A673 (cell line): ENCODE results near the gene LDHAL6B. TPM values are rescaled to one million over a fixed set of nuclear protein-coding genes. Genes with fewer than 3 reads are reported as not detected.

Source experiments
- BruUV-seq: library from RNA; stranded (reverse); fragments of 400-500 nt; replicated peaks from 2 replicates; lab custom pipeline; 2021; lab: Mats Ljungman, UMichigan
- CTCF ChIA-PET: fragments of 300-600 bp; sonication (Branson Sonifier 250); formaldehyde crosslinking; loops from one replicate; lab custom pipeline; 2022; ENCODE audit warnings: antibody characterized with exemption; lab: Charles Lee
- POLR2A ChIA-PET: fragments of 300-600 bp; sonication (Branson Sonifier 250); formaldehyde crosslinking; loops from one replicate; lab custom pipeline; 2022; ENCODE audit warnings: antibody characterized with exemption; ENCODE audit not compliant: low non-redundant PET; lab: Charles Lee
- DNase-seq: peaks from one replicate; pipeline ENCODE4 v3.0.0-alpha.2; 2015; ENCODE audit warnings: low spot score
- H3K27ac ChIP-seq: fragments of 200-600 bp; sonication (generic); 2 replicates; pipeline ENCODE4 v1.5.1; 2016; ENCODE audit warnings: mixed run types, low read depth, mild to moderate bottlenecking, mixed read lengths, antibody characterized with exemption, low read length; ENCODE audit not compliant: poor library complexity, severe bottlenecking
- H3K27me3 ChIP-seq: fragments of 200-600 bp; sonication (generic); replicated peaks from 2 replicates; pipeline ENCODE4 v1.6.1; 2017; ENCODE audit warnings: mixed run types, low read depth, mild to moderate bottlenecking, mixed read lengths, antibody characterized with exemption, low read length; ENCODE audit not compliant: insufficient read depth, poor library complexity
- H3K36me3 ChIP-seq: fragments of 200-600 bp; sonication (generic); 2 replicates; pipeline ENCODE4 v1.6.1; 2016; ENCODE audit warnings: mixed run types, mild to moderate bottlenecking, mixed read lengths, antibody characterized with exemption, low read length; ENCODE audit not compliant: insufficient read depth, poor library complexity, severe bottlenecking
- H3K4me1 ChIP-seq: fragments of 200-600 bp; sonication (generic); 2 replicates; pipeline ENCODE4 v1.6.1; 2017; ENCODE audit warnings: mixed run types, mild to moderate bottlenecking, mixed read lengths, antibody characterized with exemption, low read length; ENCODE audit not compliant: insufficient read depth, poor library complexity, severe bottlenecking
- H3K4me3 ChIP-seq: fragments of 200-600 bp; sonication (generic); 2 replicates; pipeline ENCODE4 v1.5.1; 2016; ENCODE audit warnings: low read depth, mixed run types, mild to moderate bottlenecking, mixed read lengths, low read length; ENCODE audit not compliant: poor library complexity, severe bottlenecking
- H3K9me3 ChIP-seq: fragments of 200-600 bp; sonication (generic); 2 replicates; pipeline ENCODE4 v1.6.1; 2016; ENCODE audit warnings: mixed run types, low read depth, mild to moderate bottlenecking, mixed read lengths, antibody characterized with exemption, low read length; ENCODE audit not compliant: poor library complexity, severe bottlenecking
- EZH2 ChIP-seq: fragments of 200-600 bp; sonication (generic); IDR thresholded peaks from 2 replicates; pipeline ENCODE4 v1.6.1; 2017; ENCODE audit warnings: borderline replicate concordance, low read depth, mild to moderate bottlenecking, mixed read lengths, antibody characterized with exemption, low read length; ENCODE audit not compliant: poor library complexity, severe bottlenecking
- intact Hi-C: fragments of 100-400 bp; cut with micrococcal nuclease; formaldehyde crosslinking; loops from one replicate; pipeline ENCODE4 v1.10.0; 2022; ENCODE audit not compliant: unreplicated experiment
- total RNA-seq: library from RNA; stranded (reverse); gene quantifications from 2 replicates; pipeline ENCODE4 v1.2.3, GENCODE V29; 2021
- TF ChIP-seq, protein P1 (sequence below): fragments of 300-800, 200-600 bp; sonication (generic); conservative IDR thresholded peaks from 2 replicates; pipeline ENCODE4 v1.5.1; 2017; ENCODE audit warnings: low read depth, mild to moderate bottlenecking, antibody characterized with exemption, low read length, moderate library complexity, mixed read lengths

The LDHAL6B gene
- total RNA-seq, 1 experiment from 2014 or later = not detected

GRCh38 chr15:59247364-59247763 is 40.7 kb downstream of the LDHAL6B start:
- H3K27ac ChIP-seq = no peak overlapping the region
- no TSS peak for BruUV-seq
- CTCF ChIA-PET = interaction anchor here (1.2 to 1.4 kb wide), 2 partner anchors 246 to 282 kb away, joined by 5 to 6 read pairs; no protein-coding TSS in a partner anchor
- H3K4me1 ChIP-seq = no peaks in the 10 kb centered on the region
- TF ChIP-seq, protein P1, sequence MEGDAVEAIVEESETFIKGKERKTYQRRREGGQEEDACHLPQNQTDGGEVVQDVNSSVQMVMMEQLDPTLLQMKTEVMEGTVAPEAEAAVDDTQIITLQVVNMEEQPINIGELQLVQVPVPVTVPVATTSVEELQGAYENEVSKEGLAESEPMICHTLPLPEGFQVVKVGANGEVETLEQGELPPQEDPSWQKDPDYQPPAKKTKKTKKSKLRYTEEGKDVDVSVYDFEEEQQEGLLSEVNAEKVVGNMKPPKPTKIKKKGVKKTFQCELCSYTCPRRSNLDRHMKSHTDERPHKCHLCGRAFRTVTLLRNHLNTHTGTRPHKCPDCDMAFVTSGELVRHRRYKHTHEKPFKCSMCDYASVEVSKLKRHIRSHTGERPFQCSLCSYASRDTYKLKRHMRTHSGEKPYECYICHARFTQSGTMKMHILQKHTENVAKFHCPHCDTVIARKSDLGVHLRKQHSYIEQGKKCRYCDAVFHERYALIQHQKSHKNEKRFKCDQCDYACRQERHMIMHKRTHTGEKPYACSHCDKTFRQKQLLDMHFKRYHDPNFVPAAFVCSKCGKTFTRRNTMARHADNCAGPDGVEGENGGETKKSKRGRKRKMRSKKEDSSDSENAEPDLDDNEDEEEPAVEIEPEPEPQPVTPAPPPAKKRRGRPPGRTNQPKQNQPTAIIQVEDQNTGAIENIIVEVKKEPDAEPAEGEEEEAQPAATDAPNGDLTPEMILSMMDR = peak; percentile 71
- no peak for TF ChIP-seq EZH2
- H3K27me3 ChIP-seq = no peaks in the 10 kb centered on the region
- H3K36me3 ChIP-seq = no peaks in the 10 kb centered on the region
- H3K9me3 ChIP-seq = no peaks in the 10 kb centered on the region
- intact Hi-C loops = loop anchor here (2.0 kb wide), 1 partner anchor 245 kb away; no protein-coding TSS in a partner anchor
- peak; percentile 72 for DNase-seq
- POLR2A ChIA-PET = interaction anchor here (0.6 kb wide), 1 partner anchor 277 kb away, joined by 4 read pairs; no protein-coding TSS in a partner anchor
- H3K4me3 ChIP-seq = no peak overlapping the region

GRCh38 chr15:59249816-59250215 is 43.2 kb downstream of the LDHAL6B start:
- intact Hi-C loops = no loop called here
- H3K27me3 ChIP-seq = no peaks in the 10 kb centered on the region
- H3K9me3 ChIP-seq = no peaks in the 10 kb centered on the region
- no peaks in the 10 kb centered on the region for H3K4me1 ChIP-seq
- no TSS peak for BruUV-seq
- no peak for DNase-seq
- ChIA-PET POLR2A (no interaction called here), CTCF (no interaction called here)
- no peaks in the 10 kb centered on the region for H3K36me3 ChIP-seq
- TF ChIP-seq, protein P1 = no peak
- TF ChIP-seq EZH2 = no peak
- no peak overlapping the region for H3K27ac ChIP-seq
- no peak overlapping the region for H3K4me3 ChIP-seq

DNA sequence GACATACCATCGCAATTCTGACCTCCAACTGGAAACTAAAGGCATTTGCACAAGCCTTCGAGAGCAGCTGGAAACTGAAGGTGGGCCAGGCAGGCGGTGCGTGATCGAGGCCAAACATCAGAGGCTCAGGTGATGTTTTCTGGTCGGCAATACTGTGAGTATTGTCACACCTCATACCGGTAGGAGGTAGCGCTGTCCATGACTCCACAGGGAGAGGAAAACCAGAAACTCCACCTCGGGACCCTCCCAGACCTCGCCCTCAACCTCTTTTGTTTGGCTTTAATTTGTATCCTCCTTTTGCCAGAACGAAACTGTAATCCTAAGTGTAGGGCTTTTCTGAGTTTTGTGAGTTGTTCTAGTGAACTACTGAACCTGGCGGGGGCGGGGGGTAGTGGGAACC is 43.6 kb downstream of the LDHAL6B start:
- ChIA-PET CTCF (no interaction called here), POLR2A (no interaction called here)
- H3K36me3 ChIP-seq = no peaks in the 10 kb centered on the region
- TF ChIP-seq, protein P1 = no peak
- no peak for TF ChIP-seq EZH2
- no peak for DNase-seq
- no peak overlapping the region for H3K27ac ChIP-seq
- intact Hi-C loops = no loop called here
- H3K4me1 ChIP-seq = no peaks in the 10 kb centered on the region
- BruUV-seq = no TSS peak
- H3K27me3 ChIP-seq = no peaks in the 10 kb centered on the region
- H3K9me3 ChIP-seq = no peaks in the 10 kb centered on the region
- H3K4me3 ChIP-seq = no peak overlapping the region
